Left cardiac atrium (tissue), 2 donors: ENCODE data around the gene CST8. TPM values are rescaled to one million over a fixed set of nuclear protein-coding genes. Genes with fewer than 3 reads are reported as not detected.

ENCODE experiments used
- total RNA-seq, 2 donors: library from RNA; stranded (reverse); fragmentation: NEBNext Ultra II Directional; extraction: Animal tissue kit (Norgen Biotek cat#: 25700); gene quantifications; one replicate each; pipeline ENCODE4 v1.2.1, GENCODE V29; 2021
- donor health status: DM: no; HTN: yes; CAD: no; lungs with severe emphysema.
- donor health status: DM: yes; HTN: yes; CAD: no.

CST8 gene
- total RNA-seq, 2 donors from 2014 or later = not detected

Other genes with a start within 250 kb of the CST8 start
- gene NXT1, start 140.3 kb upstream of the CST8 start, total RNA-seq = 10 to 100 TPM in 1 of 2 donors, 1 to 10 TPM in 1; 9.3 to 14.1 TPM
- 10 to 100 TPM; 12.9 to 18.7 TPM for gene GZF1, start 128.9 kb upstream of the CST8 start, total RNA-seq
- 1 to 10 TPM; 4.9 to 7.2 TPM for gene NAPB, start 69.6 kb upstream of the CST8 start, total RNA-seq
- gene CSTL1, start 51.4 kb upstream of the CST8 start, total RNA-seq = not detected
- not detected for gene CST11, start 38.2 kb upstream of the CST8 start, total RNA-seq
- not detected for gene CST9L, start 77.4 kb downstream of the CST8 start, total RNA-seq
- gene CST9, start 114.8 kb downstream of the CST8 start, total RNA-seq = not detected
- gene CST3, start 146.8 kb downstream of the CST8 start, total RNA-seq = 1,000 to 10,000 TPM in 1 of 2 donors, 100 to 1,000 TPM in 1; 940 to 1,205 TPM
- gene CST4, start 197.9 kb downstream of the CST8 start, total RNA-seq = not detected